22Rv1 (cell line): Measurements from ENCODE around the gene CA5B.
"Not testable (repeated sequence)": the region's sequence is repeated elsewhere in the genome, so short reads cannot be mapped to it uniquely, and the experiment has no call there.

Experiments
- H3K27ac ChIP-seq: fragments of 450-650 bp; 2 replicates; pipeline ENCODE4 v1.5.1; 2017
- ZFX ChIP-seq: fragments of 450-650 bp; IDR thresholded peaks from 2 replicates; pipeline ENCODE4 v1.6.1; 2017; ENCODE audit warnings: antibody characterized with exemption, borderline replicate concordance
- TF ChIP-seq, protein P1 (sequence below): fragments of 450-650 bp; IDR thresholded peaks from 2 replicates; pipeline ENCODE4 v1.5.1; 2017; ENCODE audit warnings: mild to moderate bottlenecking

The CA5B gene

DNA sequence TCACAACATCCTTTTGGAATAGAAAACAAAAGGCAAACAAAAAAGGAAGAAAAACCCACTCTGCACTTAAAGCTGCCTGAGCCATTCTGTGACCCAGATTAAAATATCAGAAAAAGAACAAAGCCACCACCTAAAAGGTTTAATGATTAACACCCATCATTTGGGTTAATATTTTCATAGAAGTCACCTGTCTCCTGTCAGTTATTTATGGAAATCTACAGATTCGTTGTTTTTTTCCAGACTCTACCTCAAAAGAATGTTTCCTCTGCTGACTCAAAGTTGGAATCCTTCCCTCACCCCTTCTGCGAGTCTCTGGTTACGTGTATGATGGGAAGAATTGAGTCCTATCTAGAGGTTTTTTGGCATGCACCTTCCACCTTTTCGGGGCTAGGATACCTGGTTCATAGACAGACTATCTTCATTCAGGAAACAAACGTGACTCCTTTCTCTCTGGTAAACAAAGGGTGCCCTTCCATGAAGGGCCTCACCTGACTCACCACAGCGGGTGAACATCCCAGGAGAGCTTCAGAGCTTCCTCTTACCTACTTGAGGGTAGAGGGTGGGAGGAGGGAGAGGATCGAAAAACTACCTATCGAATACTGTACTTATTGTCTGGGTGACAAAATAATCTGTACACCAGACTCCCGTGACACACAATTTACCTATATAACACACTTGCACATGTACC lies 19.6 kb upstream of the CA5B start:
- TF ChIP-seq, protein P1, sequence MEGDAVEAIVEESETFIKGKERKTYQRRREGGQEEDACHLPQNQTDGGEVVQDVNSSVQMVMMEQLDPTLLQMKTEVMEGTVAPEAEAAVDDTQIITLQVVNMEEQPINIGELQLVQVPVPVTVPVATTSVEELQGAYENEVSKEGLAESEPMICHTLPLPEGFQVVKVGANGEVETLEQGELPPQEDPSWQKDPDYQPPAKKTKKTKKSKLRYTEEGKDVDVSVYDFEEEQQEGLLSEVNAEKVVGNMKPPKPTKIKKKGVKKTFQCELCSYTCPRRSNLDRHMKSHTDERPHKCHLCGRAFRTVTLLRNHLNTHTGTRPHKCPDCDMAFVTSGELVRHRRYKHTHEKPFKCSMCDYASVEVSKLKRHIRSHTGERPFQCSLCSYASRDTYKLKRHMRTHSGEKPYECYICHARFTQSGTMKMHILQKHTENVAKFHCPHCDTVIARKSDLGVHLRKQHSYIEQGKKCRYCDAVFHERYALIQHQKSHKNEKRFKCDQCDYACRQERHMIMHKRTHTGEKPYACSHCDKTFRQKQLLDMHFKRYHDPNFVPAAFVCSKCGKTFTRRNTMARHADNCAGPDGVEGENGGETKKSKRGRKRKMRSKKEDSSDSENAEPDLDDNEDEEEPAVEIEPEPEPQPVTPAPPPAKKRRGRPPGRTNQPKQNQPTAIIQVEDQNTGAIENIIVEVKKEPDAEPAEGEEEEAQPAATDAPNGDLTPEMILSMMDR = no peak
- no peak for TF ChIP-seq ZFX
- no peak overlapping the region for H3K27ac ChIP-seq

DNA sequence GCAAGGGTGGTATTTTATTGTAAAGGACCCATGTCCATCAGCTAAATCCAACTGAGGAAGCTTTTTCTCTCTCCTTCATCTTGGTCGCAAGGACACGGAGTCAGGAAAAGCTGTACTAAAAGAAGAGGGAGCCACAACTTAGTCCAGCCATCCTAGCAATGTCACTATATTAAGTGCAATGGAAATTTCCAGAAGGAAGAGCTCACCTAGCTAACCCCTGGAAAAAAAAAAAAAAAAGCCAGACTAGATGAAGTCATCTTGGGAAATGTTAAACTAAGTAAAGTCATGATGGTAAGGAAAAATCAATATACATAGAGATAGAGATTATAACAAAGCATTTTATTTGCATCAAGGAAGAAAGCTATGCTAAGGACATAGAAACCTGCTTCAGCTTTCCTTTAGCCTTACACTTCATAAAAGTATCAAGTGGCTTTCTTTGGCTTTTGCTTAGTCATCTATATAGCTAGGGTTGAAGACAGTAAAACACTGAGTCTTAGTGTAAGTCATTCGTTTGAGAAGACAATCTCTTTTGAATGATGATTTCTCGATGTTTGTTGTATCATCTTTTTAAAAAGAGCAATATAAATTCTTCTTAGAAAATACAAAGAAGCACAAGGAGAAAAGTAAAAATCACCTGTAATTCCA lies 18.6 kb upstream of the CA5B start:
- no peak overlapping the region for H3K27ac ChIP-seq

DNA sequence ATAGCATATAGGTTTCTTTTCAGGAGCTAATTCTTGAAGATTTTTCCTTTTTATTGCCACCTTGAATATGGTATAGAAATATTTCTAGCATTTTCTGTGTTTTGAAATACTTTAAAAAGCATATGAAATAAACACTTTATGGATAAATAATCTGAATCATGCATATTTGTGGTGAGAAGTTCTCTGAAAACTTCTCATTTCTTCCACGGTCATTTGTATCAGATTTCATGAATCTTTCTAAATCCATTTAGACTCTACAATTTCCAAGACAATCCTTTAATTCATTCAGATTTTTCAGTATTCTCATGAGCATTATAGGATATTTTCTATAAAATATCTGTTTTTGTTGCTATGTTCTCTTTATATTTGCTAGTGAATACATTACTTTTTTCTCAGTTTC lies 16.2 kb upstream of the CA5B start:
- H3K27ac ChIP-seq = no peak overlapping the region
- TF ChIP-seq ZFX = no peak
- TF ChIP-seq, protein P1 = no peak

More for the DNA sequence above, 18.6 kb upstream of the CA5B start:
- TF ChIP-seq, protein P1 = no peak
- TF ChIP-seq ZFX = no peak

DNA sequence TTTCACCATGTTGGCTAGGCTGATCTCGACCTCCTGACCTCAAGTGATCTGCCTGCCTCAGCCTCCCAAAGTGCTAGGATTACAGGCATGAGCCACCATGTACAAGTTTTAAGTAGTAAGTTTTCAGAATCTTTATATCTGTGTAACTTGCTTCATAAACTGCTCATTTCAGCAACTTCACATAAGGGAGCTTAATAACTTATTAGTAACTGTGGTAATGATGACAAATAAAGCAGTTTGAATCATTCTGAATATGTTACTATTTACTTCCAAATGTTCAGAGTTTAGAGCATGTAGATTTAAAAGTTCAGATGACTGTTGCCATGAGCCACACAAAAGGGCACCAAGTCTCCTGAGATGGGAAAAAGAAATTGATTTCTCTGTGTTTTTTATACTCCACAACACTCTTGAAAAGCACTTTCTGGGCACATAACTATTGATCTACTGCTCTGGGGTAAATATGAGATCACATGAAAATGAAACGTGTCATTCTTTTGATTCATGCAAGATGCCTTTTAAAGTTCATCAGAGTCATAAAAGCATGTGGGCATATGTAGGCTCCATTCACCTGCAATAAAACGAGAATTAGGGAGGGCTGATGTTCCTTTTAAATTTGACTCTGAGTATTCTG lies 14.1 kb upstream of the CA5B start:
- TF ChIP-seq ZFX = no peak
- TF ChIP-seq, protein P1 = no peak
- H3K27ac ChIP-seq = no peak overlapping the region

DNA sequence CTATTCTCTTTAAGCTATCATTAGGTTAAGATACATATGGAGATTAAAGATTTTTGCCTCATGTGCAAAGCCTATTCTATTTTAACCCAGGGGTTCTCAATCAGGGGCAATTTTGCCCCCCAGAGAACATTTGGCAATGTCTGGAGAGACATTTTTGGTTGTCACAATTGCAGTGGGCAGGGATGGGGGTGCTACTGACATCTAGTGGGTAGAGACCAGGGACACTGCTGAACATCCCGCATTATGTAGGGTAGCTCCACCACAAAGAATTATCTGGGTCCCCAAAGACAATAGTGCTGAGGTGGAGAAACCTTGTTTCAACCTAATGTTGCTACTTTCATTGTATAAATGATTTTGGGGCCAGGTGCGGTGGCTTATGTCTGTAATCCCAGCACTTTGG lies 13.2 kb upstream of the CA5B start:
- TF ChIP-seq ZFX = no peak
- TF ChIP-seq, protein P1 = no peak
- H3K27ac ChIP-seq = no peak overlapping the region

DNA sequence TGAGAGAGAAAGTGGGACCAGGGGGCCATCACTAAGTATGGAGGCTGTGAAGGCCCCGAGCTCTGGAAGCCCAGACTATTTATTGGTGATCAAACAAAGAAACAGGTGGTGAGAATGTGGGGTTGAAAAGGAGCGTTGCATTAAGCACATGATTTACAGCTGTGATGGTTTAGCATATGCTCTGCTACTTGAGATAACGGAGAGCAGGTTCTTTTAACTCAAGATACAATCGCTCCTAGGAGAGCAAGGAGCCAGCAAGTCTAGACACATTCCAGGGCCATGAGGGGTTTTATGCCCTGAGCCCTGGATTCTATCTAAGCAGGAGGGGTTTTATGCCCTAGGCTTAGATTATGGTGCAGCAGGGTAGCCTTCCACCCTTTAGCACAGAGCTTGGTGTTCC lies 6.7 kb upstream of the CA5B start:
- H3K27ac ChIP-seq = not testable (repeated sequence)

DNA sequence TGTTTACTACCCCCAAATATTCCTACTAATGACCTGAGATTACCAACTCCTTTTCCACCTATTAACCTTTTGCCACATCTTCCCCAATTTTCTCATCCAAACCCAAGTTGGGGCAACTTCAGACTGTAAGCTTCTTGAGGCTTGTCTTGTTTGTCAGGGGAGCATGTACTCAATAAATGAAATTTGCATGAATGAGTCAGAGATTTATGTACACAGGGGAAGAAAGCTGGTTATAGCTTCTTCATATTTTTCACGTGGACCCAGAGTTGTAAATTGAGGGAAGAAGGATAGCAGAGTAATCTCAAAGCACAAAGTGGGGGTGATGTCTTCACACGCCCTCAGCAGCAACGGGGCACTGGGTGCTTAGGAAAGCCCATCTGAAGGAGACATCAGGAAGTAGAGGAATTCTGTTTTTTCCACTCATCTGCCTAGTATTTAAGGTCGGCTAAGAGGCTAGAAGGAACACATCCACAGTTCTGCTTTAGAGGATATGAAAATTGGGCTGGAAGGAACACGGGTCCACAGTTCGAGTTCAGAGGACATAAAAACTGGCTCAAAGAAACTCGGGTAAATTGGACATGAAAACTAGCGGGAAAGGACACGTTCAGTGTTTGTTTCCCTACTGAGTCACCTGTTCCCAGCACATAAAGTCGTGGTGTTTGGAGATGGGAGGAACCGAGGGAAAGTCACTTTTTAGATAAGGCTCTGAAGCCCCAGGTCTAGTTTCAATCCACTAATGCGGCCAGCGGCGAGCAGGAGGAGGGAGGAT lies 696 bp upstream of the CA5B start:
- H3K27ac ChIP-seq = no peak overlapping the region
- TF ChIP-seq ZFX = no peak
- TF ChIP-seq, protein P1 = no peak
